Erythroblast (primary cell): ENCODE results near the gene HAND1.
"Not testable (repeated sequence)": the region's sequence is repeated elsewhere in the genome, so short reads cannot be mapped to it uniquely, and the experiment has no call there.

Experiments
- DNase-seq, 2 experiments: peaks; one replicate each; lab custom pipeline; 2025; lab: John Stamatoyannopoulos, UW
- GATA1 ChIP-seq: IDR thresholded peaks from 2 replicates; pipeline ENCODE4 v1.6.1; 2011; ENCODE audit warnings: low read depth, mild to moderate bottlenecking, control low read depth, low read length, moderate library complexity
- POLR2A ChIP-seq: IDR thresholded peaks from 2 replicates; pipeline ENCODE4 v1.6.1; 2011; ENCODE audit warnings: mild to moderate bottlenecking, low read length

HAND1 gene

DNA sequence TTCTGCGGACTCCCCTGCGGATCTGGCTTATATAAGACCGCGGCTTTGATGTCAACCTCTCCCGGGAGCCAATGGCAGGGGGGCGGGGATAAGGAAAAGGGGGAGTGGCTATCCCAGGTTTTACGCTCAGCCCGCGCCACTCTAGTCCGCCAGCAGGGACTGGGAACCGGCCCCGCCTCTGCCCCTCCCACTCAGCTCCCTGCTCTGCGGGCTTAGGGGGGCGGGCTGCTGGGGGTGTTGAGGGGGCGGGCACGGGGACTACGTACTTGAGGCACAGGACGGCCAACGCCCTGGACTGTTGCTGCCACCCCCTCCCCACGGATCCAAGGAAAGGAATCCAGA, at the start of gene HAND1:
HAND1 (minus strand) TSS at position 4 of the 342 bp plus-strand sequence. CDS start 219 bp downstream, outside the sequence.
- TF ChIP-seq POLR2A, result no peak
- TF ChIP-seq GATA1, result no peak
- DNase-seq, result no peak

DNA sequence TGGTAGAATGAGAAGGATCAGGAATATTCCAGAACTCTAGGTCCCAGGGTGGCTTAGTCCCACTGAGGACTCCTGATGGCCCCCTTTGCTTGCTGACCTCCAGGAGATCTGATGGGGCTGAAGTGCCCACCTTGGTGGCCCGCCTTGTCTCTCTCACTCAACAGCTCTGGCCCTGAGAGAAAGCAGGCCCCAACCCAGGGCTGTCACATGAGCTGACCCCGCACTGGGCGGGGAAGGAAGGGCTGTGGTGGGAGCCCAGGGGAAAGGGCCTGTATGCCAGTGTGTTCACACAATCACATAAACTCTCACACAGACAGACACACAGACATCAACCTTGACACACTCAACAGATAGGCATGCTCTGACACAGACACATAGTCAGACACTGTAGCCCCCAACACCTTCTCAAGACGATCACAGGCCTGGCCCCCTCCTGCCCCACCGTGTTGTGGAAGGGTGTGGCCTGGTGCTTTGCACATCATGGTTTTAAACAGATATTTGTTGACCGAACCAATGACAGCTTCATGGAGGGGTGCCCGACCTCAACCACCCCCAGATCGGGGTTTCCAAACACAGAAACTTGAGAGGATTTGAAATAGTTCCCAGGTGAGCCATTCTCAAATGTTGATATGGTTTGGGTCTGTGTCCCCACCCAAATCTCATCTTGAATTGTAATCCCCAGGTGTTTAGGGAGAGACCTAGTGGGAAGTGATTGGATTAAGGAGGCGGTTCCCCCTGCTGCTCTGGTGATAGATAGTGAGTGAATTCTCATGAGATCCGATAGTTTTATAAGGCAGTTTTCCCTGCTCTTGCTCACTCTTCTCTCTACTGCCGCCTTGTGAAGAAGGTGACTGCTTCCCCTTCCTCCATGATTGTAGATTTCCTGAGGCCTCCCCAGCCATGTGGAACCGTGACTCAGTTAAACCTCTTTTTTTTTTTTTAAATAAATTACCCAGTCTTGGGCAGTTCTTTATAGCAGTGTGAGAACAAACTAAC, 48.5 kb upstream of the HAND1 start:
- no peak for DNase-seq
- TF ChIP-seq GATA1, result no peak
- TF ChIP-seq POLR2A, result no peak

DNA sequence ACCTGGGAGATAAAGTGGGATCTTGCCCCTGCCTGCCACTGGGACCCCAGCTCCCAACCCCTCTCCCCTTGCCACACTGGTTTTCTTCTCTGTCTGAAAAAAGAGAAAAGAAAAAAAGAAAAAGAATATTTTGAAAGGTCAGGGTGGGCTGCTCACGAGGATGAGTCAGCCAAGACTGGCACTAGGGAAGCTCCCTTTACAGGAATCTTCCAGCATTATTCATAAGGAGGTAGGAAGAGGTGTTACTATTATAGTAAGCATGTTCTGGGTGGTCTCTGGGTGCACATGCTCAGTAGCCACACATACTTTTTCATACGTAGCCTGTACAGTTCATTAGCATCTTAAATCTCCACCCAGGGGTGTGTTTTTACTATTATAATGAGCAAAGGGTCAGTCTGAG, 46.8 kb upstream of the HAND1 start:
- TF ChIP-seq POLR2A (no peak), GATA1 (no peak)
- DNase-seq, result no peak

GRCh38 chr5:154524181-154524580, 46.2 kb upstream of the HAND1 start:
- TF ChIP-seq GATA1, result no peak
- no peak for TF ChIP-seq POLR2A
- DNase-seq, result no peak

DNA sequence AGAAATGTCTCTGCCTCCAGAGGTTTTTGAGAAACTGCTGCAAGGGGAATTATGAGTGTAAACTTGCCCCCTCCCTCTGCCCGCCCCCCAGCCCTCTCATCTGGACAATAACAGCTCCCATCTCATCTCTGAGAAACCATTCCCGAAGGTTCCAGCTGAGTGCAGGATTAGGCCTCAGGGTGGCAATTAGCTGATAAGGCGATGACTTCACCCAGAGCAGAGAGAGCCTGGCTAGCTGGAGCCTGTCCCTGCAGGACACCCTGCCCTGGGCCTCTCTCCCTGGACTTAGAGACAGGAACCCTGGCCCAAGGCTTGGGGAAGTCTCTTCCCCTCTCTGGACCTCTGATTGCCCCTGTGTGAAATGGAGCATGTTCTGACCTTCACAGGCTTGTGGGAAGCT, 45.7 kb upstream of the HAND1 start:
- DNase-seq, result peak; percentile 10 to 45

DNA sequence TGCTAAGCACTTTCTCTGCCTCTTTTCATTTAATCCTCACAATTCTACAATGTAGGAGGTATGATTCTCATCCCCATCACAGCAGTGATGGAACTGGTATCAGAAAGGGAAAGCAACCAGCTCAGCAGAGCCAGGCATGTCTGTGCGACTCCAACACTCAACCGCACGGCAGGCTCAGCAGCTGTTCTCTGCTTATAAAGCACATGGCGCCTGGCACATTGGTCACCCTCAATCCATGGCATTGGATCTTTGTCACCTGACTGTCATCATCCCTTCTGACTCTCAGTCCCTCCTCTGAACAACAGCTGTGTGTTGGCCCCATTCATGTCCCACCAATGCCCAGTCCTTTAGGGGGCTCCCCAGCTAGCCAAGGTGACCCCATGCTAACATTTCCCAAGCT, 45.1 kb upstream of the HAND1 start:
- DNase-seq, result no peak
- TF ChIP-seq GATA1 (no peak), POLR2A (no peak)

More for the DNA sequence above, 45.7 kb upstream of the HAND1 start:
- TF ChIP-seq POLR2A (no peak), GATA1 (no peak)

- TF ChIP-seq POLR2A (no peak), GATA1 (no peak)
- DNase-seq, result no peak
These were observed 44.3 kb upstream of the HAND1 start for GRCh38 chr5:154522284-154522683.

GRCh38 chr5:154521756-154522155, 43.7 kb upstream of the HAND1 start:
- DNase-seq, result no peak
- TF ChIP-seq POLR2A, result no peak
- no peak for TF ChIP-seq GATA1

DNA sequence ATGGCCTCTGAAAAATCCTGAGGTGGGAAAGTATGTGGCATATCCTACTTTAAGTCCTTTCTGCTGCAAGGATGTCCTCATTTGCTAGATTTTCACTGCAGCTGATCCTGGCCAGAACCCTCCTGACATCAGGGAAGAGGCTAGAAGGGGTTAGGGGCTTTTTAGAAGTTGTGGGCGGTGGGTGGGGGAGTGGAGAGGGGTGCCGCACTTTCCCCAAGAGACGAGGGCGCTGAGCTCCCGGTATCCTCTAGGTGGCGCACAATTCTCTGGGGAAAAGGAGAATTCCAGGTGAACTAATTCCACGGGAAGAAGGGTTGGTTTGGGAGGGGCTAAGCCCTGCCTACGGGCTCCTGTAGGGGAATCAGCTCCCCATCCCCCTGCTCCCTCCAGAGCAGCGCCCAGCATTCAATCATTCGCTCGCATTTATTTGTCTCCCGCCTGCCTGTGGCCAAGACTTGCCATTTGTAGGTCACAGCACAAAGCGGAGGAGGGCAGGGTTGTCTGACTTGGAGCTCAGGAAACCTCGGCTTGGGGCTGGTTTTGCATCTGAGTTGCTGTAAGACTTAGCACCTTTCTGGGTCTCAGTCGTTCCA, 42.9 kb upstream of the HAND1 start:
- DNase-seq, result peak; percentile 30 to 39
- no peak for TF ChIP-seq POLR2A
- TF ChIP-seq GATA1, result no peak

GRCh38 chr5:154519359-154519758, 41.3 kb upstream of the HAND1 start:
- peak; percentile 55 to 62 for DNase-seq
- TF ChIP-seq GATA1 (no peak), POLR2A (no peak)

DNA sequence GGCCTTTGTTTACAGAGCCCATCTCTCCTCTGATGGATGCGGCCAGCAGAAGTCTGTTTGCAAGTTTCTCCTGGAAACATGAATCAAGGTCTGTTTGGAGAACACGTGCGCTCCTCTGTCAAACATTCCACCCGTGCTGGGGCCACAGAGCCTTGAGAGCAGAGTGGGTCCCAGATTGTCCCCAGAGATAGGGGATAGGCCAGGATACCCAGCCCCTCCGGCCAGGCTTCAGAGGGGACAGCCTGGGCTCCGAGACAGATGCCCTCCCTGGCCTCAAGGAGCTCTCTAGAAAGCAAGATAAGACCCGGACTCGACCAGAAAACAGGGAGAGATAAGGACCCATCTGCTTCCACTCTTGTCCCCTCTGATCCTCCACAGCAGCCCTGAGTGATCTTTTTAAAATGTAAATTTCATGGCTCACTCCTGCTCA, 40.4 kb upstream of the HAND1 start:
- peak; percentile 77 to 90 for DNase-seq
- TF ChIP-seq POLR2A (no peak), GATA1 (peak; percentile 40)

DNA sequence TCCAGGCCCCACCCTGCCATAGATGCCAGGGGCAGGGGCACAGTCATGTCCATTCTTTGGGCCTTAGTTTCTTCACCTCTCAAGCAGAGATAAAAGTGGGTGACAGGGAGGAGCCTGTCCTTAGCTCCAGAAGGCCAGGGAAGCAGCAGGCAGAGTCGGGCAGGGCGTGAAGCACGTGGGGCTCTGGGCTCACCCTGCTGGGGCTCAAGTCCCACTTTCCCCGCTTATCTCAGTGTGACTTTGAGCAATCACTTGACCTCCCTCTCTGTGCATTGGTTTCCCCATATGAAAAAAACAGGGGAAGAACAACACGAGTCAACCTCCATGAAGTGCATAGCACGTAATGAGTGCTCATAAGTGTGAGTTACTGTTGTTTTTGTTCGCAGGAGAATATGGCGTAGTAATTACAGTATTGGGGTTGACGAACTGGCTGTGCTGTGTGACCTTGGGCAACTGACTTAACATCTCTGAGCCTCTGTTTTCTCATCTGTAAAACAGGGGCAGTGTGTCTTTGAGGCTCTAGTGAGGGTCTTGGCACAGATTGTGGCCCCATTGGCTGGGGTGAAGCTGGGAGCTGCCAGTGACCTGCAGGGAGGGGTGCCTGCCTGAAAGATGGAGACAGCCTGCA, 39.9 kb upstream of the HAND1 start:
- peak; percentile 32 to 33 for DNase-seq

GRCh38 chr5:154517181-154517580, 39.2 kb upstream of the HAND1 start:
- peak; percentile 22 to 48 for DNase-seq
- no peak for TF ChIP-seq POLR2A
- no peak for TF ChIP-seq GATA1

More for the DNA sequence above, 39.9 kb upstream of the HAND1 start:
- no peak for TF ChIP-seq POLR2A
- TF ChIP-seq GATA1, result no peak

- TF ChIP-seq GATA1 (no peak), POLR2A (no peak)
- DNase-seq, result peak; percentile 47 to 50
These were observed 38.4 kb upstream of the HAND1 start for GRCh38 chr5:154516475-154516874.

- DNase-seq, result not testable (repeated sequence)
These were observed 37.5 kb upstream of the HAND1 start for GRCh38 chr5:154515488-154515887.
